Lung microvascular endothelial cell (primary cell): ENCODE results near the gene KPNA6. TPM values are rescaled to one million over a fixed set of nuclear protein-coding genes. Genes with fewer than 3 reads are reported as not detected.
A peak's percentile ranks its signal among the peaks of the same experiment; 100 is the strongest.

Source experiments
- DNase-seq, 2 donors: peaks; one replicate each; pipeline versions ENCODE4 v3.0.0 to v3.0.0-alpha.2; 2010; ENCODE audit warnings: low read depth in 2 of 2
- total RNA-seq: library from RNA; depleted of rRNA; stranded (reverse); fragments of >200 nt; gene quantifications from 2 replicates; pipeline ENCODE4 v1.2.1, GENCODE V29; 2014

KPNA6 gene
- total RNA-seq, 1 donor from 2014 or later, result 27.8 TPM

DNA sequence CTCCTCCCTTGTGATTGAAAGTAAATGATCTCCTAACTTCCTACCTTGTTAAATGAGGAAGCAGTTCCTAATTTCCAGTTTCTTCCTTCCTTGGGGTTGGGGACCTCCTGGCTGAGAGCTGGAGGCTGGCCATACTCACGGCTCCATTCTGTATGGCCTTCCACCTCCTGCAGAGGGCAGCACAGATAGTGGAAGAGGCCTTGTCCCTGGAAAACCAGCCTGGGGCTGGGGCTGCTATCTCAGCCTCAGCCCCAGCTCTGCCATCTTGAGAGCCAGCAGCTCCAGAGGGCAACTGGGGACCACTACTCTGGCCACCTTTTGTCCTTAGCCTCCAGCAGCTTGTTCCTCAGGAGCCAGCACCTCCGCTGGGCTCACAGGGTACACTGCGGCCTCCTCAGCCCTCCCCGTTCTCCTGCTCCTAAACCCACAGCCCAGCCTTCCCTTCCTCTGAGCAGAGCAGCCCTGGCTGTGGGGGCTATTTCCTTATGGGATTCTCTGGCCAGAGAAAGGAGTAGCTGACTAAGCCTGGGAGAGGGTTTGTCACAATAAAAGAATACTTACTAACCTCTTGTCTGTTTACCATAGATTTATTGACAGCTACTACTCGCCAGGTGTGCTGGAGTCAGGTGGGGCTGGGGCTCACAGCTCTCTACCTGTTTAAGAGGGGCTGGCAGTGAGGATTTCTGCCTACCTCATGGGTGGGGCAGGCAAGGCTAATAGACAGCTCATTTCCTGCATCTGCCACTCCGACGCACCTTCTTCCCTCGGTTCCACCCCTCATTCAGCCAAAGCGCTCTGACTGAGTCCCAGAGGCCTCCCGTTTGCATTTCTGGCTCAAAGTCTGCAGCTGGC lies 108.0 kb downstream of the KPNA6 start:
- peak; percentile 75 to 84 for DNase-seq

GRCh38 chr1:32216566-32216965 lies 108.7 kb downstream of the KPNA6 start:
- peak in 1 of 2 donors; percentile 28 for DNase-seq

GRCh38 chr1:32219022-32219421 lies 111.2 kb downstream of the KPNA6 start:
- no peak for DNase-seq

DNA sequence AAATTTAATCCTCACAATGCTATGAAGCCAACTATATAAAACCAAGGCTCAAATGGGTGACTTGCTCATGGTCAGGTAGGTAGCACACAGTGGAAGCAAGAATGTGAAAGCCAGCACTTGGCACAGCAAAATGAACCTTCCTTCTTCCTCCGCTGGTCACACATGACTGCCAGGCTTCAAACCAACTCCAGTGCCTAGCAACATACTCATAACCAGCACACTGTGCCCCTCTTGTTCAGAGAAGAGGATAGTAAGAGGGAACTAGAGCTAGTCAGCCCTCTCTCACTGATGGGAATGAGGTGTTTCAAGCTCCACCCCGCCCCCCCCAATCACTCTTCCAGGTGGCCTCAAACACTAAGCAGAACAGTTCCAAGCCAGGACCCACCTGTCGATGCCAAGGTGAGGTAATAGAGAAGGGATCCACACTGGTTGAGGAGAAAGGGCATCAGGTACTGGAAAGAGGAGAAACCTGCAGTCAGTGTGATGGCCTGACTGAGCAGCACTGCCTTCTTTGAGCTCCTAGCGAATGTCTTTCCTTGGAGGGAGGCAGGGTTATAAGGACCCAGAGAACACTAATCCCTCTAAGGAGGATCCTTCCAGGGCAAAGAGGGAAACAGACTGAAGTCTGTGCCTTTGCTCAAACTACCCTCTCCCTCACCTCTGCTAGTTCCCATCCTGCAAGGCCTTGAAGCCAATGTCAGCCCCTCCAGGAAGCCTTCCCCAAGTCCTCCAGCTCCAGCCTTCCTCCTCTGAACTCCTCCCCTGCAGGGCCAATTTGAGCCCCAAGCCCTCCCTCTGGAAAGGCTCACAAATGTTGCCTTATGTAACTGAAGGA lies 113.1 kb downstream of the KPNA6 start:
- no peak for DNase-seq

DNA sequence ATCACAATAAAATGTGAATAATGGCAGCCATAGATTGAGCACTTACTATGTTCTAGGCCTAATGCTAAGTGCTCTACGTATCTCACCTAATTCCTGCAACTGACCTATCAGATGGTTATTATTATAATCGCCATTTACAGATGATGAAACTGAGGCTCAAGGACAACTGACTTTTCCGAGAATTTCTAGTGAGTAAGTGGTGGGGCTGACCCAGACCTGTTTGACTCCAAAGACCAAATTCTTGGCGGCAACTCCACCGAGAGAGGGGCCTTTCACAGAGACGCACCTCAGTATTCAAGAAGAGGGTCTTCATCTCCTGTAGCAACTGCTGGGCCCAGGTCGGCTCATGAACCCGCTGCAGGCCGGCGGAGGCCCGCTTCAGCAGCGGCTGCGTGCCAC lies 113.7 kb downstream of the KPNA6 start:
- no peak for DNase-seq

GRCh38 chr1:32221980-32222755 lies 114.3 kb downstream of the KPNA6 start, which contains the start of the genes EIF3I and TMEM234:
TSS of gene EIF3I (plus strand) at chr1:32222407. CDS start at chr1:32222442, 35 bp downstream.
TSS of gene TMEM234 (minus strand) at chr1:32222353. CDS start at chr1:32222322, 31 bp downstream.
- DNase-seq, result peak; percentile 93 to 95

DNA sequence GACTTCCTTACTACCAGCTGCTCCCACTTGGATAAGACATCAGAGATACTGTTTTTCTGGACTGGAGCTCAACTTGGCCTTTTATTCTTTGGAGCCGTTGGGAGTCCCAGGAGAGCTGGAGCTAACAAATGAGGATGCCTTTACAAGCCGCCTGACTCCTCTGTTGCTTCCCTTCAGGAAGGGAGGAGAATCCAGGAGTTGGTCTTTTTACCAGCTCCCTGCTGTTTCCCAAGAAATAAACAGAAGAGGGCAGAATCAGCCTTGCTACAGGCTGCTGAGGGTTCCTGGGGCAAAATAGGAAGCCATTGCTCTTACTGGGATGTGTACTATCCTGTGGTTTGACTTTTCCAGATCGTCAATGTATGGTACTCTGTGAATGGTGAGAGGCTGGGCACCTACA lies 115.8 kb downstream of the KPNA6 start:
- peak in 1 of 2 donors; percentile 77 for DNase-seq

GRCh38 chr1:32224285-32224684 lies 116.4 kb downstream of the KPNA6 start:
- DNase-seq, result no peak

Other genes with a start within 250 kb of the KPNA6 start
- gene PTP4A2, start 169.7 kb upstream of the KPNA6 start, total RNA-seq, result 152 and 256 TPM in 2 replicates
- 41.5 and 51.6 TPM in 2 replicates for gene KHDRBS1, start 94.2 kb upstream of the KPNA6 start, total RNA-seq
- 8.5 and 10.5 TPM in 2 replicates for gene TMEM39B, start 35.1 kb upstream of the KPNA6 start, total RNA-seq
- 46.6 and 64.9 TPM in 2 replicates for gene TXLNA, start 71.6 kb downstream of the KPNA6 start, total RNA-seq
- 12.3 and 15.5 TPM in 2 replicates for gene CCDC28B, start 92.5 kb downstream of the KPNA6 start, total RNA-seq
- gene IQCC, start 97.6 kb downstream of the KPNA6 start, total RNA-seq, result 0.65 and 0.79 TPM in 2 replicates
- not detected in 2 replicates for gene DCDC2B, start 101.0 kb downstream of the KPNA6 start, total RNA-seq
- gene TMEM234, start 114.3 kb downstream of the KPNA6 start, total RNA-seq, result 8.7 and 11.1 TPM in 2 replicates
- gene EIF3I, start 114.4 kb downstream of the KPNA6 start, total RNA-seq, result 227 and 275 TPM in 2 replicates
- gene FAM167B, start 139.2 kb downstream of the KPNA6 start, total RNA-seq, result 0.79 and 0.87 TPM in 2 replicates
- gene LCK, start 143.2 kb downstream of the KPNA6 start, total RNA-seq, result under 0.01 TPM in 2 replicates
- gene HDAC1, start 184.0 kb downstream of the KPNA6 start, total RNA-seq, result 113 and 114 TPM in 2 replicates
- 101 and 118 TPM in 2 replicates for gene MARCKSL1, start 228.2 kb downstream of the KPNA6 start, total RNA-seq